Nephron (organoid): ENCODE data around the gene PLAC1.

Experiments used
- H3K27ac Mint-ChIP-seq, 3 experiments: 2 replicates each; pipeline ENCODE4 v1.8.0; 2020; ENCODE audit warnings: mixed read lengths in 3 of 3, mild to moderate bottlenecking in 2 of 3, moderate library complexity in 1 of 3
- H3K27me3 Mint-ChIP-seq: 2 replicates; pipeline ENCODE4 v1.8.0; 2021; ENCODE audit warnings: low read depth, mild to moderate bottlenecking, moderate library complexity, mixed read lengths
- H3K36me3 Mint-ChIP-seq: 2 replicates; pipeline ENCODE4 v1.8.0; 2020; ENCODE audit warnings: low read depth, mixed read lengths
- H3K4me1 Mint-ChIP-seq: 2 replicates; pipeline ENCODE4 v1.8.0; 2020; ENCODE audit warnings: mixed read lengths
- H3K4me3 Mint-ChIP-seq, 3 experiments: 2 replicates each; pipeline ENCODE4 v1.8.0; 2020; ENCODE audit warnings: mild to moderate bottlenecking in 3 of 3, mixed read lengths in 3 of 3, moderate library complexity in 2 of 3
- H3K9me3 Mint-ChIP-seq: 2 replicates; pipeline ENCODE4 v1.8.0; 2020; ENCODE audit warnings: mixed read lengths
- TF ChIP-seq, protein P1 (sequence below), 3 experiments: fragments of 200-600 bp; sonication (generic); IDR thresholded peaks; one replicate each; pipeline ENCODE4 v1.5.0; 2021; ENCODE audit warnings: antibody characterized with exemption in 3 of 3; ENCODE audit not compliant: unreplicated experiment in 3 of 3

The PLAC1 gene

DNA sequence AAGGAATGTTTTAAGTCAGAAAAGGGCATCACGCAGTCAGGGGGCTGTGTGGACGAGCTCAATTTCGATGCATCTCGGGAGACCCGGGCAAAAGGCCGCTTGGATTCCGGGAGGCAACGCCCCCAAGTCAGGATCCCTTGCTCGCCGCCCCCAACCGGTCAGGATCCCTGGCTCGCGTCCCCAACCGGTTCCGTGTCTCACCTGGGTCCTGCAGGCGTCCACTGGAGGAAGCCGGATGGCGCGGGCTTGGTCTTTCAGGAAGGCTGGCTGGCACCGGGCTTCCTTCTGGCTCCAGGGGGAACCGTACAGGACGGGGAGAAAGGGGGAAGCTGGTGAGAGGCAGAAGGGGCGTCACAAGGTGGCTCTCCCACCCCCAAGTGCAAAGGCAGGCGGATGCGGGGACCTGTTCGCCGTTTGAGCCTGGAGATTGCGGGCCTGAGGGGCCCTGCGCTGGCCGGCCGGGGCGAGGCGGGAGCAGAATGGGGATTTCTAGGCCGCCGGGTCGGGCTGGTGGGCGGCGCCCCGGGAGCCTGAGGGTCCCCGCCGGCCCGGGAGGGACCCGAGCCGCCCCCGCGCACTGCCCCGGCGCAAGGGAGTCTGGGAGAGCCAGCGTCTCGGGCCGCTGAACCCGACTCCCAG is 113.6 kb downstream of the PLAC1 start:
- Mint-ChIP-seq H3K27me3 (peaks cover 3% of the 10 kb centered on the region), H3K4me3 (peak overlapping the region; percentile 88 to 97 (median 95)), H3K9me3 (peaks cover 8% of the 10 kb centered on the region), H3K27ac (peak overlapping the region; percentile 92 to 98 (median 96)), H3K4me1 (peaks cover 37% of the 10 kb centered on the region), H3K36me3 (peaks cover 38% of the 10 kb centered on the region)
- TF ChIP-seq, protein P1, sequence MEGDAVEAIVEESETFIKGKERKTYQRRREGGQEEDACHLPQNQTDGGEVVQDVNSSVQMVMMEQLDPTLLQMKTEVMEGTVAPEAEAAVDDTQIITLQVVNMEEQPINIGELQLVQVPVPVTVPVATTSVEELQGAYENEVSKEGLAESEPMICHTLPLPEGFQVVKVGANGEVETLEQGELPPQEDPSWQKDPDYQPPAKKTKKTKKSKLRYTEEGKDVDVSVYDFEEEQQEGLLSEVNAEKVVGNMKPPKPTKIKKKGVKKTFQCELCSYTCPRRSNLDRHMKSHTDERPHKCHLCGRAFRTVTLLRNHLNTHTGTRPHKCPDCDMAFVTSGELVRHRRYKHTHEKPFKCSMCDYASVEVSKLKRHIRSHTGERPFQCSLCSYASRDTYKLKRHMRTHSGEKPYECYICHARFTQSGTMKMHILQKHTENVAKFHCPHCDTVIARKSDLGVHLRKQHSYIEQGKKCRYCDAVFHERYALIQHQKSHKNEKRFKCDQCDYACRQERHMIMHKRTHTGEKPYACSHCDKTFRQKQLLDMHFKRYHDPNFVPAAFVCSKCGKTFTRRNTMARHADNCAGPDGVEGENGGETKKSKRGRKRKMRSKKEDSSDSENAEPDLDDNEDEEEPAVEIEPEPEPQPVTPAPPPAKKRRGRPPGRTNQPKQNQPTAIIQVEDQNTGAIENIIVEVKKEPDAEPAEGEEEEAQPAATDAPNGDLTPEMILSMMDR (IDR thresholded peaks at IDR 0.05; ENCODE audit: unreplicated experiment in 3 of 3) = no peak

DNA sequence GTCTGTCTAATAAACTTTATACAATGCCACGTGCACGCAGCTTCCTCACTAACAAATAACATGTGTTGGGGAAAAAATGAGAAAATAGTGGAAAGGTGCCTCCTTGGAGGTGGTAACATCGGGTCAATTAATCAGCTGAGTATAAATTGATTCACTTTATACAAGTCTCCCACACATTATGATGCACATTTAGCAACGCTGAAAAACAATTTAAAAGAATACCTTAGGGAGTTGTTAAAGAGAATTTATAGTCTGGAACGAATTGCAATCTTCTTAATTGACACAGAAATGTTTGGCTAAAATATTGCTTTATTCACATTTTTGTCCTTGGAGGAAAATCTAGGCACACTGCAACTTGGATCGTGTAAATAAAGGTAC is 114.1 kb downstream of the PLAC1 start:
- H3K9me3 Mint-ChIP-seq = peaks cover 8% of the 10 kb centered on the region
- H3K4me3 Mint-ChIP-seq = peak overlapping the region; percentile 78 to 84 (median 81)
- H3K27ac Mint-ChIP-seq = peak overlapping the region; percentile 90 to 98 (median 96)
- peaks cover 3% of the 10 kb centered on the region for H3K27me3 Mint-ChIP-seq
- H3K36me3 Mint-ChIP-seq = peaks cover 38% of the 10 kb centered on the region
- TF ChIP-seq, protein P1 (IDR thresholded peaks at IDR 0.05; ENCODE audit: unreplicated experiment in 3 of 3) = no peak
- peaks cover 37% of the 10 kb centered on the region for H3K4me1 Mint-ChIP-seq

- Mint-ChIP-seq H3K4me3 (peak overlapping the region; percentile 60 to 64 (median 63)), H3K27me3 (no peaks in the 10 kb centered on the region), H3K9me3 (peaks cover 2% of the 10 kb centered on the region), H3K4me1 (peaks cover 42% of the 10 kb centered on the region), H3K36me3 (peaks cover 33% of the 10 kb centered on the region), H3K27ac (peak overlapping the region; percentile 92 to 98 (median 96))
- TF ChIP-seq, protein P1 (IDR thresholded peaks at IDR 0.05; ENCODE audit: unreplicated experiment in 3 of 3) = no peak
Measured at GRCh38 chrX:134543288-134543687, 115.0 kb downstream of the PLAC1 start.

- TF ChIP-seq, protein P1 (IDR thresholded peaks at IDR 0.05; ENCODE audit: unreplicated experiment in 3 of 3) = no peak
- peak overlapping the region; percentile 46 to 64 (median 50) for H3K4me3 Mint-ChIP-seq
- peaks cover 2% of the 10 kb centered on the region for H3K9me3 Mint-ChIP-seq
- no peaks in the 10 kb centered on the region for H3K27me3 Mint-ChIP-seq
- H3K4me1 Mint-ChIP-seq = peaks cover 49% of the 10 kb centered on the region
- H3K36me3 Mint-ChIP-seq = peaks cover 25% of the 10 kb centered on the region
- peak overlapping the region; percentile 92 to 98 (median 96) for H3K27ac Mint-ChIP-seq
Measured at GRCh38 chrX:134542485-134542884, 115.8 kb downstream of the PLAC1 start.

- H3K27ac Mint-ChIP-seq = peak overlapping the region; percentile 92 to 98 (median 96)
- H3K9me3 Mint-ChIP-seq = peaks cover 2% of the 10 kb centered on the region
- peaks cover 20% of the 10 kb centered on the region for H3K36me3 Mint-ChIP-seq
- H3K4me3 Mint-ChIP-seq = no peak overlapping the region
- H3K27me3 Mint-ChIP-seq = no peaks in the 10 kb centered on the region
- H3K4me1 Mint-ChIP-seq = peaks cover 52% of the 10 kb centered on the region
- TF ChIP-seq, protein P1 (IDR thresholded peaks at IDR 0.05; ENCODE audit: unreplicated experiment in 3 of 3) = no peak
Measured at GRCh38 chrX:134541906-134542305, 116.4 kb downstream of the PLAC1 start.

DNA sequence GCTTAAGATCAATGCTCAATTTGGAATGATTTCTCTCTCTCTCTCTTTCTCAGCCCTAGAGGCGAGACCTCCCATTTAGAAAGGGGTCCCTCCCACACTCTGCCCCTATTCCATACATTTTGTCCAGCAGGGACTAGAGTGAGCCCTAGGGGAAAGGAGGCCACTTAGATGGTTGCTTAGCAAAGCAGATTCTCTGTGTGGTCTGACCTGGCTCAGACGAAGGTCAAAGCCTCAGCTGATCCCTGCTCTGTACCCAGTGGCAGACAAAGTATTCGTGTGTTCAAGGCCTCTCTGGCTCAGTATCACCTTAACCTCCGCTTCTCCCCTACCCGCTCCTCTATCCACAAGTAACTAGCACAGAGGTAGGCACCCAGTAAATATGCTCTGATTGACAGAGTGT is 120.0 kb downstream of the PLAC1 start:
- TF ChIP-seq, protein P1 (IDR thresholded peaks at IDR 0.05; ENCODE audit: unreplicated experiment in 3 of 3) = no peak
- H3K27ac Mint-ChIP-seq = peak overlapping the region; percentile 36 to 89 (median 60)
- no peaks in the 10 kb centered on the region for H3K36me3 Mint-ChIP-seq
- H3K4me1 Mint-ChIP-seq = peaks cover 44% of the 10 kb centered on the region
- no peaks in the 10 kb centered on the region for H3K27me3 Mint-ChIP-seq
- H3K9me3 Mint-ChIP-seq = no peaks in the 10 kb centered on the region
- no peak overlapping the region for H3K4me3 Mint-ChIP-seq
